ENCODE measurements around the gene EPHA5.
A peak's percentile ranks its signal among the peaks of the same experiment; 100 is the strongest.

EPHA5 gene

DNA sequence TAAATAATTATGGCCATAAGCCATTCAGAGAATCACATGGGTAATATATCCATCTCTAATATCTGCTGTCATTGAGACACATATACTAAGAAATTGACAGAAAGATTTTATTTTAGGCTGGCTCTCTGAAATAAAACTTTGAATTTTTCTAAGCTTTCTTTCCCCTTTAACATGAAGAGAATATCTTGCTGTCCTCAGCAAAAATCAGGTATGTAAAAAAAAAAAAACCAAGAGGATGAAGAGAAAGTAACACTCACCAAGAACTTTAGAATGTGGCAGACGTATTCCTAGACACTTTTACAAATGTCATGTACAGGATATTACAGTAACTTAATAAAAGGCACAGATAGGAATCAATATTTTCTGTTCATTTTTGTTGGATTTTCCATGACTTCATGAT is 65.8 kb downstream of the EPHA5 start:
- no peak for TF ChIP-seq CTCF (IDR thresholded peaks at IDR 0.05; ENCODE audit: low read depth, low read length, missing control alignments)
- DNase-seq (ENCODE audit: low read depth), result no peak
- in situ Hi-C loops (cut with HindIII; ENCODE audit: low sequenced_read_pairs), result no loop called here
- H3K4me3 ChIP-seq (ENCODE audit: low read depth, low read length), result no peak overlapping the region

GRCh38 chr4:65600656-65601055 is 69.6 kb downstream of the EPHA5 start:
- no peak for TF ChIP-seq CTCF (IDR thresholded peaks at IDR 0.05; ENCODE audit: low read depth, low read length, missing control alignments)
- H3K4me3 ChIP-seq (ENCODE audit: low read depth, low read length), result no peak overlapping the region
- DNase-seq (ENCODE audit: low read depth), result peak; percentile 38
- in situ Hi-C loops (cut with HindIII; ENCODE audit: low sequenced_read_pairs), result no loop called here

GRCh38 chr4:65599340-65599739 is 70.9 kb downstream of the EPHA5 start:
- no peak for DNase-seq (ENCODE audit: low read depth)
- in situ Hi-C loops (cut with HindIII; ENCODE audit: low sequenced_read_pairs), result no loop called here
- no peak overlapping the region for H3K4me3 ChIP-seq (ENCODE audit: low read depth, low read length)
- TF ChIP-seq CTCF (IDR thresholded peaks at IDR 0.05; ENCODE audit: low read depth, low read length, missing control alignments), result no peak

DNA sequence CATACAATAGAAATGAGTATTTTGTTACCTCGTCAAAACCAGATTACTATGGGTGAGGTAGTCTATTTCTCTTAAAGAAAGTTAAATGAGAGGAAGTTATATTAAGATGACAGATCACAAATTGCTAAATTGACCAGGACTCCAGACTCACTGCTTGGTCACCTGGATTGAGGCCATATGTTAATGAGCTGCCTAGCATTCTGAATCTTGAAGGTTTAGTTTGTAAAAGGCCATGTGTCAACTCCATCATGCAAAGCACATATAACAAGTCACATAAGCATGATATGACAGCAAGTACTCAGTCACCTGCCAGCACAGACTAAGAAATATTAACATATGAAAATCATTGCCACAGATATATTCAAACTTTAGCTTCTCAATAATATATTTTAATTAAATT is 72.6 kb downstream of the EPHA5 start:
- in situ Hi-C loops (cut with HindIII; ENCODE audit: low sequenced_read_pairs), result no loop called here
- no peak for DNase-seq (ENCODE audit: low read depth)
- no peak for TF ChIP-seq CTCF (IDR thresholded peaks at IDR 0.05; ENCODE audit: low read depth, low read length, missing control alignments)
- H3K4me3 ChIP-seq (ENCODE audit: low read depth, low read length), result no peak overlapping the region

- DNase-seq (ENCODE audit: low read depth), result no peak
- in situ Hi-C loops (cut with HindIII; ENCODE audit: low sequenced_read_pairs), result no loop called here
- no peak for TF ChIP-seq CTCF (IDR thresholded peaks at IDR 0.05; ENCODE audit: low read depth, low read length, missing control alignments)
Observed at GRCh38 chr4:65592089-65592488, 78.2 kb downstream of the EPHA5 start.

DNA sequence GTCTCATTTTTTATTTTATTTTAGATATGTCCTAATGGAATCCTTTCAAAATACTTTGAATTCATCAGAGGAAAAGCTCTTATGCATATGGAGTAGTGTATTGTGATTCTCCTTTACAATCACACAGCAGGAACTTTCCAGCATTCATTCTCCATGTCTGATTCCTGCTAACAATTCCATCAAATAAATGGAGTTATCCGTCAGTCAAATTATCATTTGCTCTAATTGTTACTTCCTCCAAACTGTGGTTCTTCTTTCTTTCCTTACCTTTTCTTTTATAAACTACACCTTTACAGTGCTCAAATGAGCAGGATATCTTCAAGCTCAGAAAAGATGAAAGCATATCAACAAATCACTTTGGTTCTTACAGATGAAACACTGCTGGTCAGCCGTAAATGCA is 80.4 kb downstream of the EPHA5 start:
- no peak for TF ChIP-seq CTCF (IDR thresholded peaks at IDR 0.05; ENCODE audit: low read depth, low read length, missing control alignments)
- in situ Hi-C loops (cut with HindIII; ENCODE audit: low sequenced_read_pairs), result no loop called here
- no peak for DNase-seq (ENCODE audit: low read depth)
- H3K4me3 ChIP-seq (ENCODE audit: low read depth, low read length), result no peak overlapping the region

More at GRCh38 chr4:65592089-65592488, 78.2 kb downstream of the EPHA5 start:
- no peak overlapping the region for H3K4me3 ChIP-seq (ENCODE audit: low read depth, low read length)

- in situ Hi-C loops (cut with HindIII; ENCODE audit: low sequenced_read_pairs), result no loop called here
- TF ChIP-seq CTCF (IDR thresholded peaks at IDR 0.05; ENCODE audit: low read depth, low read length, missing control alignments), result no peak
- no peak overlapping the region for H3K4me3 ChIP-seq (ENCODE audit: low read depth, low read length)
- DNase-seq (ENCODE audit: low read depth), result no peak
Observed at GRCh38 chr4:65589331-65589730, 81.0 kb downstream of the EPHA5 start.
